Activated effector memory CD4-positive, alpha-beta T cell treated with Interleukin-2 at 50 U/mL for 16 hours (primary cell): ENCODE results near the gene SDK2.

ENCODE experiments used
- DNase-seq: peaks from one replicate; pipeline ENCODE4 v3.0.0-alpha.2; 2020

SDK2 gene

DNA sequence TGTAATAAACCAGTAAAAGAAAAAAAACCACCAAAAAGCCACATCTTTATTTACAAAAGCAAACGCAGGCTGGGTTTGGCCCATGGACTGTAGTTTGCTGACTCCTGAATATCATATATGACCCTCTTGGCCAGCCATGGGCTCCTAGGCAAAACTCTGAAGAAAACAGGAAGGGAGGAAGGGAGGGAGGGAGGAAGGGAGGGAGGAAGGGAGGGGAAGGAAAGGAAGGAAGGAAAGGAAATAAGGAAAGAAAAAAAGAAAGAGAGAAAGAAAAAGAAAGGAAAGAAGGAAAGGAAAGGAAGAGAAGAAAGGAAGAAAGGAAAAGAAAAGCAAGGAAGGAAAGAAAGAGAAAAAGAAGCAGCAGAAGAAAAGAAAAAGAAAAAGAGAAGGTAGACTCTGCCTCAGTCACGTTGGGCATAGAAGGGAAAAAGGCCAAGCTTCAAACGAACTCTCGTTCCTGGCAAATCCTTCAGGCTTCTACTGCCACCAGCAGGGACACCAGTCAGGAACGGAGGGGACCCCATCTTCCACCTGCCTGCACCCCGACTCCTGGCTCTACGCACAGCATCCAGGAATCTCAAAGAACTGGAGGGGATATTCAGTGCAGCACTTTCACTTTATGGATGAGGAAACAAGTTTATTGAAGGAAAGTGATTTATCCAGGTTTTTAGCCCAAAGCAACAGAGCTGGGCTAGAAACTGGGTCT lies 354.5 kb downstream of the SDK2 start:
- no peak for DNase-seq

DNA sequence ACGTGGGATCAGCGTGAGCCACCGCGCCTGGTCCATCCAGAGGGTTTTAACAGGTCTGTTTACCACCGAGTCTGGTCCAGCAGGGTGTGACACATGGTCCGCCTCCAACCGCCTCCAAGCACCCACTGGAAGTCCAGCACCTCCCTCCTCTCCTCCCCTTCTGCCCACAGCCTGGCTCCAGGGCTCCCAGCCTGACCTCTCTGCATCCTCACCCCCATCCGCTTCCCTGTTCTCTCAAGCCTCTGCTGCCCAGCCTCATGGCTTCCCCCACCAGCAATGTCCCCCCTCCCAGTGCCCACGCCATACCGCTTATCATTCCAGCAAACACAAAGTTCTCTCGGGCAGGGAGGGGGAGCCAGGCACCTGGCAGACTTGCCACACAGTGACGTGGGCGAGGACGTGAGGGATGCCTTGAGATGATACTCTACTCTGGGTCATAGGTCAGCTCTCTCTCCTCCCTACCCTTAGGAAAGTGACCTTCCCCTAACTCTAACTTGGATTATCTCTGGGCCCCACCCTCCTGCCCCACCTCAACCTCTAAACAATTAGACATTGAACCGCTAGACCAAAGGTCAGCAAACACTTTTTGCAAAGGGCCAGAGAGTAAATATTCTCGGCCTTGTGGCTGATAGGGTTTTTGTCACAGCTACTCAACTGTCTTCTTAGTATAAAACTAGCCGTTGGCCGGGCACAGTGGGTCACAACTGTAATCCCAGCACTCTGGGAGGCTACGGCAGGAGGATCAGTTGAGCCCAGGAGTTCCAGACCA lies 355.5 kb downstream of the SDK2 start:
- DNase-seq = no peak

DNA sequence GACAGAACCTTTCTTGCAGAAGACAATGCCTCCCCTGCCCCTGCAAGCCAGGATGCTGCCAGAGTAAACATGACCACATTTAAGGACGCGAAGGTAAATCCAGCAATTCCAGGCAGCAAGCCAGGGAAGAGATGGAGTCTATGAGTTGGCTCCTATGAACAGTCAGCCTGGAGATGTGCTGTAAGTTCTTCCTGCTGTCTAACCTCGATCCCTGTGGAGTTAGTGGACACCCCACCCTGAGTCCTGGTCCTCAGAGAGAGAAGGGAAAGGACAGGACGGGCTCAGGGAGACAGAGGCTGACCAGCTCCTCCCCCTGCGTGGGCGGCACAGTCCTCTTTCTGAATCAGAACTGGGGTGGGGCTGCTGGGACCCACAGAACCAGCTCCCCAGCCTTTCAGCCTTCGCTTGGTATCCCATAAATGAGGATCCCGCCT lies 357.4 kb downstream of the SDK2 start:
- no peak for DNase-seq

DNA sequence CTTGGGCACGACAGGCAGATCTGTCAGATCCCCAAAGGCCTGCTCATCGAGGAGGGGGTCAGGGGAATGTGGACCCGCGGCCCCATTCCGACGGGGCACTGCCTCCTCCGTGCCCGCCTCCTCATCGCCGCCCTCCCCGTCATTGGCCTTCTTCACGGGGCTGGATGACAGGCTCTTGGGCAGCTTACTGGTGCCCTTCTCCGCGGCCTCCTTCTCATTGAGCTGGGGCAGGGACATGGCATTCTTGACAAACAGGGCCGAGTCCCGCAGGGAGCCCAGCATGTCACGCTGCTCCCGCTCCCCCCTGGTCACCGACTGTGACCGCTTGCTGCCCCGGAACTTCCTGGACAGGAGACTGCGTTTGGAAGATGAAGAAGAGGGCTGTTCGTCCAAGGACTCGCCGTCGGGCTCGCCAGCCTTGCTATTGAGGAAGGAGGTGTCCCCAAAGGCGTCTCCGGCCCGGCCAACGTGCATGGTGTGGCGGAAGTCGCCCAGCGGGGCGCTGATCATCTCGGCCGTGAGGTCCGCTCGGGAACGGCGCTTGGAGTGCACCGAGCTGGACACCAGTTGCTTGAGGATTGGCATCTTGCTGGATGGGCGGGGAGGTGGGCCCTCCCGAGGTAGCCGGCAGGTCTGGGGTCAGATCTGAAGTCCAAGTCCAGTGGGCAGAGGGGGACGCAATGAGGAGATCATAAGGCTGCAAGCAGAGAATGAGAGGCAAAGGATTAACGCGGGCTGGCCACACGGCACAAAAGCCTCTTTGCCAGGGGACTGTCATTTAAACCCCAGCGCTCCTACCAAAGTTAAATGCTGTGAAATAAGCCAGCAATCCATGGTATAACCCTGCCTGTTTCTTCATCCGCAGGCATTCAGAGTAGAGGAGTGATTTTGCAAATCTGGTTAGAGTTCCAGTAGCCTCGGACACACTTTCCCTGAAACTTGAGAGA lies 358.1 kb downstream of the SDK2 start:
- DNase-seq = no peak

DNA sequence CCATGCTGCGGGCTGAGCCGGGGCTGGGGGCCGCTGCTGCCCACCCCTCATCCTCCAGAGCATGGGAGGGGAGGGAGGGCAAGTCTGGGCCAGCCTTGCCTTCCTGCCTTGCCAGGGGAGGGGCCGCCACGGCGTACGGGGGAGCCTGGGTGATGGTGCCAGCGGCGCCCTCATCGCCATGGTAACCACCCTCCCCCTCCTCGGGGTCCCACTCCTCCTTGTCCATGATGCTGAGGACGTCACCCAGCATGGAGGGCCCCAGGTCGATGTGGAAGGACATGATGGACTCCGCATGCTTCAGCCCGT lies 358.7 kb downstream of the SDK2 start:
- no peak for DNase-seq

DNA sequence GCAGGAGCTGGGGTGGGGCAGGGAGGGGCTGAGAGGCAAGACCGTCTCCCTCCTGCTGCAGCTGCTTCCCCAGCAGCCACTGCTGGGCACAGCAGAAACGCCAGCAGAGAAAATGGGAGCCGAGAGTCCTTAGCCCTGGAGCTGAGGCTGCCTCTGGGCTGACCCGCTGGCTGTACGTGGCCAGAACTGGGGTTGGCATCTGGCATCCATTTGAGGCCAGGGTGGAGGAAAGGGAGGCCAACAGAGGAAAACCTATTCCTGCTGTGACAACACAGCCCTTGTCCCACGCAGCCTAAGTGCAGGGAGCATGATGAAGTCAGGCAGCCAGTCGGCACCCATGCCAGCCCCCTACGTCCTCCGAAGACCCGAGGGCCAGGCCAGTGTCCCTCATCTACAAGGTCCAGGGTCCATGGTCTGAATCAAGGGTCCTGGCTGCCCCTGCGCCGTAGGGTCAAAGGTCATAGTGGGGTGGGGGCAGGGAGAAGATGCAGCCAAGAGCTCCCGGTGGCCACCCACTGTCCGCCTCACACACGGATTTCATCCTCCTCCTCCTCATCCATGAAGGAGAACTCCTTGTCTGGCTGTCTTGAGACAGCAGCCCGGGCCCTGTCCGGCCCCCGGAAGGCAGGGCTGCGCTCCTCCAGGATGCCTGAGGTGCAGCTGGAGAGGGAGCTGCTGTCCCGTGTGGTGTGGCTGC lies 359.2 kb downstream of the SDK2 start:
- no peak for DNase-seq
